HG03520 (cell line): ENCODE results near the gene HOXB3.

Source experiments
- ATAC-seq: cut with Tn5 transposase; IDR thresholded peaks from one replicate; pipeline ENCODE4 v1.9.1; 2021; ENCODE audit warnings: mild to moderate bottlenecking, moderate library complexity; ENCODE audit not compliant: unreplicated experiment

The HOXB3 gene

GRCh38 chr17:48626245-48627117 is 36.4 kb upstream of the HOXB3 start, which contains the start of gene HOXB9:
Gene HOXB9, minus strand, starts transcription at chr17:48626358. Its CDS starts 89 bp downstream, at chr17:48626269.
- no peak for ATAC-seq

GRCh38 chr17:48625495-48626244 is 35.6 kb upstream of the HOXB3 start:
- ATAC-seq, result no peak

DNA sequence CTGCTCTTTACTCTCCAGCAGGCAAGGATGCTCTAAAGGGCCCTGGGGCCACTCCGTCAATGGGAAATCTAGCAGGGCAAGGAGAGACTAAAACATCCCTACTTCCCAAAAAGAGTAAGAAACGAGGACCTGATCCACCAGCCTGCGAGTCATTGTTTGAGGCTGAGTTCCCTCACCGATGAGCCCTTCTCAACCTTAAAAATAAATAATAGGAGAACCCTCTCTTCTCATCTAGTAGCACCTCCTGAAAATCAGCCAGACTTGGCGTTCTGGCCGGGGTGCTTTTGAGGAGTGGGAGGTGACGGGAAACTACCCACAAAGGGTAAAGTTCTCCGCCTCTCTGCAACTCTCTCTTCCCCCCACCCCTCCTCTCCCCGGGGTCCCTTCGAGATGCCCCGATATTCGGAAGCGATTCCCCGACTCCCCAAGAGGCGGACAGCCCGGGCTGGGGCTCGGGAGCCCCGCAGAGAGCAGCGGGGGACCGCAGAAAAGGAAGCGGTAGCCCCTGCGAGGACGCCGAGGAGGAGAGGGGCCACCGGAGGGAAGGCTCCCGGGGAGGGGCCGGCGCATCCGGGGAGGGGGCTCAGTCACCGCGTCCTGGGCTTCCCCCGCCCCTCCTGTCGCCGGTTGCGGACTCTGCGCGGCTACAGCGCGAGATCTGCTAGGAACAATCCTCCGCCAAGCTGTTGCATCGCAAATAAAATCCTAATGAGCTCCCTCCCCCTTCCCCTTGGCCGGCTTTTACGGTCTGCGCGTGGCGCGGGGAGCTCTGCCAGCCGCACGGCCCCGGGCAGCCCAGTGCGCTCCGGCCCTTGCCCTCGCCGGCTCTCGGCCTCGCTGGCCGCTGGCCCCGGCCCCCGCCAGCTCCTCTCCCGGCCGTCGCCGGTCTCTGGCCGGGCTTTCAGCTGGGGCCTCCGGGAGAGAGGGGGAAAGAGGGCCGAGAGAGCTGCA is 34.8 kb upstream of the HOXB3 start:
- no peak for ATAC-seq

- no peak for ATAC-seq
Observed at GRCh38 chr17:48624118-48624517, 34.1 kb upstream of the HOXB3 start.

DNA sequence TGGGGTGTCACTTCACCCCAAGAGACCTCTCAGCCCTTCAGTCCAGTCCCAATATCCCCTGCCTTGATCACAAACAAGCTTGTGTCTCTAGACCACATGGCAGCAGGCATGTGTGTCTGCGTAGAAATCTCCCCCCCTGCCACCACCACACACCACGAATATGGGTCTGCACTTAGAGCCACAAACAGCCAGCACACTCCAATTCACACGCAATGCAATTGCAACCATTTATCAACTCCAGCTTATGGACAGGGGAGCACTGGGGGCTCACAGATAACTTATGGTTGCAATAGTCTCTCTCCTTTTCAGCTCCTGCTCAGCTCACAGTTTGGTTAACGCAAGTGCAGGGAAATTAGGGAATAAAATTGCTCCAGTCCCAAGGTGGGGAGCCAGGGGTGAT is 33.5 kb upstream of the HOXB3 start:
- no peak for ATAC-seq

GRCh38 chr17:48622857-48623256 is 32.8 kb upstream of the HOXB3 start:
- ATAC-seq, result no peak

DNA sequence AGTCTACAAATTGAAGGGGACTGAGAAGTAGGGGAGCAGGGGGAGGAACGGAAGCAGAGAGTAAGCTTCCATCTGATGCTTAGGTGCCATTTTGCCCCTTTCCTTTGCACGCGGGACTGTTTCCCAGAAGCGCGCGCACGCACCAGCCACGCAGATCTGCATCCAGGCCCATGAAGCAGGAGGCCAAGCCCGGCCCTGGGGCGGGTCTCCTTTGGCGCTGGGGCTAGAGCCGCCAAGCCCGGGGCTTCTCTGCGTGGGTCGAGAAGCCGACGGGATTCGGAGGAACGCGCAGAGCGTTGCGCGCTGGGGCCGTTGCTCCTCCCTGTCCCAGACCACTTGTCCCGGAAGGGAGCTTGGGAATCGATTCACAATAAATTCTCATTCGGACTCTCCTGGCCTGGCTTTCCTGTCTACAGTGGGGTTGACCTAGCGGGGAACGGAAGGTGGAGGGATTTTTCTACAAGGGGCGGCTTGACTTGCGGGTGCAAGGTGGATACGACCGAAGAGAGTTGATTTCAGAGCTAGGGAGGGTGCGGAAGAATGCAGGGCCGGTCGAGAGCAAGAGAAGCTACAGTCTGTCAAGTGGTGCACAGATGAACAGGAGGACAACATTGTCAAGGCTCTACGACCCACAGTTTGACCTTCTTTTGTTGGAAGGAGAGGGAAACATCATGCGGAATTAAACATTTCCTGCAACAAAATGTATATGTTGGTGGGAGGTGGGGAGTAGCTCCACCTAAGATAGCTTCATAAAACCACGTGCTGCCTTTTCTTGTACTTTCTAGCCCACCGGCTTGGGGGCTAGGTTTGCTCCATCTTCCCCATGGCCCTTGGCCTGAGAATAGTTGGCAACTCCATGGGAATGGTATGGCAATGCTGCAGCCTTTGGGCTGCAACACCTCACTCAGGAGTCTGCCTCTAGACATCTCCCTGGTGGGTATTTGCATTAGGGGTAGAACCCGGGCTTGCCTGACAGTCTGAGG is 31.7 kb upstream of the HOXB3 start:
- no peak for ATAC-seq

DNA sequence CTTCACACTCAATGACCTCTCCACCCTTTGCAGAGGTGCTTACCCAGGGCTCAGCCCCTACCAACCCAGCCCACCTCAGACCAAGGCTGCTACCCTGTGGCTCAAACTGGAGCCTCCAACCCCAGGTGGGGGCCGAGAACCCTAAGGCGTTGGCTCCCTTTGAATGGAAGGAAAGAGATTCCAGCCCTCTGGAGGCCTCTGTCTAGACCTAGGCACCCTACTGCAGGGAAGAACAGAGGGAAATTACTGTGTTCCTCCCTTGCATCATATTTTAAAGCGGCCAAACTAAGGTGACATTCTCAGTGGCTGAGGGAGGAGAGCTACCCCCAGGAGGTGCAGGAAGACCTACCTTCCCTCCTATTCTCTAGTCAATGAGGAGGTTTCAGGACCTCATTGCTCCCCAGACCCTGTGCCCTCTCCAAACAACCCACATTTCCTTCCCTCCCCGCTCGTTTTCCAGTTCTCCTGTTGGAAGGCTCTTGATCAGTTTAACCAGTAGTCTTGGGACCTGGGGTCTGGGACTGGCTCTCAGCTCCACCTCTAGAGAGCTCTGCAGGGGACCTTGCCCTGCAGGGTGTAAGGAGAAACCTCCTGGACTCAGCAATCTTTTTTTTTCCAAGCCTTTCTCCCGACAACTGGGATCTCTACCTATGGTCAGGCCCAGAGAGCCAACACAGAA is 30.6 kb upstream of the HOXB3 start:
- ATAC-seq, result no peak

DNA sequence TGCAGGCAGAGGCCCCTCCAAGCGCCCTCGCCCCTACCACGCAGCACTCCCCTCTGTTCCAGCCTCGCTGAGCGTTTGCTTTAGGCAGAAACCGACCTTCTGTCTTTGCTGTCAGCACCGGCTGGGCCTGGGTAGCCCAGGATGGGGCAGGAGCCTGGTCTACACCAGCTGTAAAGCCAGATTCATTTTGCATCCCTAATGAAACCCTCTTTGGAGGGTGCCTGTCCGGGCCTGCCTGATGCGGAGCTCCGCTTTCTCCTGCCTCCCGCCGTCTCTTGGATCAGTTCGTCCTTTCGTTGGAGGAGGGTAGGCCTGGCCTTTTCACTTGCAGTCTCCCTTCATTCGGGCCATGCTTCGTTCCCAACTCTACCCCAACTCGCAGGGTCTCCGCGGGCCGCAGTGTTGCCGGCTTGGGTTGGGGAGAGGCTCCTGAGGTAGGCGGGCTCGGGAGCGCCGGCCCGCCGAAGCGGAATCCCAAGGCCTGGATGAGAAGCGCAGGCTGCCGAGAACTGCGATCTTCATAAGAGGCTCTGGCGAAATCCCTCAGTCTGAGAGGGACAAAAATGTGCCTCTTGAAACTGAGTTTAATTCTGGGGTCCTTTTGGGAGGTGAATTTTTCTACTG is 29.9 kb upstream of the HOXB3 start:
- no peak for ATAC-seq

GRCh38 chr17:48618256-48618896 is 28.3 kb upstream of the HOXB3 start:
- ATAC-seq, result no peak

GRCh38 chr17:48617471-48618255 is 27.6 kb upstream of the HOXB3 start:
- no peak for ATAC-seq

GRCh38 chr17:48616717-48617470 is 26.9 kb upstream of the HOXB3 start:
- no peak for ATAC-seq

DNA sequence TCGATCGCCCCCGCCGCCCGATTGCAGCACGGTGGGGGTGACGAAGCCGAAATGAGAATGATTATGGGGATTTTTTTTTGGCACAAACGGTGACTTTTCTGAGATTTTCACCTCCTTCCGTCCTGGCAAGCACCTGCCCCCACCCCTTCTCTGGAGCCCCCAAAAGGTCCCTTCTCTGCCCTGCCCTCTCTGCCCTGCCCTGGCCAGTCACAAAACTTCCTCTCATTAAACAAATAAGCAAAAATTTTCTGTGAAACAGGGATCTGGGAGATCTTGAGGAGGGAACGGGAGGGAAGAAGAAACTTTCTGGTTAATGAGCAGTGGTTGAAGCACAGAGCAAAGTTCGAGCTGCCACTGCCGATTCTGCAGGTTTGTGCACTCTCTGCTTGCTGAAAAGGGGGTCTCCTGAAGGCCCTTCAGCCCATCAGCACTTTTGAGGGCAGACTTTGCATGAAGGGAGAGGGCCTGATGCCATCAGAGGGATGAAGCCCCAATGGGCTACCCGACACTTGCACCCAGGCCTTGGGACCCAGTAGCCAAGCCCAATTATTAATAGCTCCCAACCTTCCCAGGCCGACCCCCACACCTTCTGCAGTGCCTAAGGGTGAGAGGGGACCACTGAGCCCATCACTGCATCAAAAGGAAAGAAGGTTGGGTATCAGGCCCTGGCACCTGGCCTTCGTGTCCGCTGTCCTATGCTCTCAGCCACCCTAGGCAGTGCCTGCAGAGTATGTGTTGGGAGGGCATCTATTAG is 26.1 kb upstream of the HOXB3 start:
- ATAC-seq, result no peak

DNA sequence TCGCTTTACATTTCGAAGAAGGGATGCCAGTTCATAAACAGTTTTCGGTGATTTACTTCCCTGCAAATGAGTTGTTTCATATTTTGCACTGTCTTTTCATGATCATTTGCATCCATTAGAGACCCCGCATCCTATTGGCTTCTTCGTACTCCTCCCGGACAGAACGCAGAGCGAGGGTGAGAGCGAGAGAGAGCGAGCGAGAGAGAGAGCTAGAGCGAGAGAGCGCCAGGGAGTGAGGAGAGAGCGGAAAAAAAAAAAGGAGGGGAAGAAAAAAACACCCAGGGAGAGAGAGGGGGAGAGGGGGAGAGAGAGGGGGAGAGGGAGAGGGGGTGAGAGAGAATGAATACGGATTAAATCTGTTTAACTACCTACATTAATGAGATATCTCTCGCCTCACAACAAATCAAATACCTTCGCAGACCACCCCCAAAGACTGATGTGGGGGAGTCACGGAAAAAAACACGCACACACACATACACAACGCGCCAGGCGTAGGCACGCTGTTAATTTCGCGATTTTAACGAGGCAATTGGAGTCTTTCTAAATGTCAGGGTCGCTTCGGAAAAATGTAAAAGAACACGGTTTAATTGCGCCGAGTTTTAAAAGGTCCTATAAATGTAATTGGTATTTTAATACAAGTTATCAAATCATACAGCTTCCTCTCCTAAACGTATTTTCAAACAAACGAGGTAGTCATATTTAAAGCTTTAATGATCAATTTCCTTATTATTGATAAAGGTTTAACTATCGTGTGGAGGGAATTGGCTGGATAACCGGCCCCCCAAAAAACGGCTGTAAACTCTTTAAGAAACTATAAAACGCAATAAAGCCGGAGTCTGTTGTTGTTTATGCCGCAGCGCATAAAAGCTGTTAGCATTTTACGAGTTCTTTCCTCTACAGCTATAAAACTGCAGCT is 25.3 kb upstream of the HOXB3 start, which contains the start of gene HOXB8:
Gene HOXB8, minus strand, starts transcription at position 246 of the 916 bp plus-strand sequence. CDS start 588 bp downstream, outside the sequence.
- no peak for ATAC-seq
